SU-DHL-6 (cell line): ENCODE measurements around the gene IFI6.
"Not testable (repeated sequence)": the region's sequence is repeated elsewhere in the genome, so short reads cannot be mapped to it uniquely, and the experiment has no call there.

ENCODE experiments used
- CTCF ChIP-seq: fragments of 200-600 bp; sonication (generic); IDR thresholded peaks from one replicate; pipeline ENCODE4 v1.5.1; 2017; ENCODE audit warnings: antibody characterized with exemption, mild to moderate bottlenecking, low read length, moderate library complexity; ENCODE audit not compliant: insufficient read depth, poor library complexity, severe bottlenecking
- EZH2phosphoT487 ChIP-seq: fragments of 200-600 bp; sonication (generic), shearing (Covaris generic); conservative IDR thresholded peaks from 2 replicates; pipeline ENCODE4 v1.6.1; 2018; ENCODE audit warnings: mild to moderate bottlenecking, antibody characterized with exemption, low read length, moderate library complexity, mixed read lengths

GRCh38 chr1:27696835-27697234, 24.8 kb upstream of the IFI6 start:
- not testable (repeated sequence) for TF ChIP-seq CTCF, EZH2phosphoT487
